Mesenteric fat pad (tissue), 1 donor: ENCODE data around the gene OARD1. TPM values are rescaled to one million over a fixed set of nuclear protein-coding genes. Genes with fewer than 3 reads are reported as not detected.
"Not testable (repeated sequence)": the region's sequence is repeated elsewhere in the genome, so short reads cannot be mapped to it uniquely, and the experiment has no call there.

Source experiments
- DNase-seq: peaks from one replicate; pipeline ENCODE4 v3.0.0-alpha.2; 2020; ENCODE audit warnings: low spot score
- total RNA-seq: library from RNA; stranded (reverse); fragmentation: NEBNext Ultra II Directional; extraction: Animal tissue kit (Norgen Biotek cat#: 25700); gene quantifications from one replicate; pipeline ENCODE4 v1.2.1, GENCODE V29; 2021
- donor health status: DM: yes; HTN: yes; CAD: no.

Gene OARD1
- total RNA-seq, 1 donor from 2014 or later, result 12.2 TPM

GRCh38 chr6:41027799-41028560, 44.2 kb downstream of the OARD1 start:
- DNase-seq, result peak; percentile 95

- no peak for DNase-seq
Measured at GRCh38 chr6:41027241-41027640, 44.9 kb downstream of the OARD1 start.

GRCh38 chr6:41025966-41026530, 46.1 kb downstream of the OARD1 start:
- no peak for DNase-seq

GRCh38 chr6:41023114-41023513, 49.0 kb downstream of the OARD1 start:
- no peak for DNase-seq

GRCh38 chr6:41022294-41022693, 49.9 kb downstream of the OARD1 start:
- no peak for DNase-seq

- DNase-seq, result no peak
Measured at GRCh38 chr6:41021832-41022231, 50.3 kb downstream of the OARD1 start.

GRCh38 chr6:41017663-41018062, 54.5 kb downstream of the OARD1 start:
- no peak for DNase-seq

GRCh38 chr6:41015860-41016259, 56.3 kb downstream of the OARD1 start:
- DNase-seq, result not testable (repeated sequence)

- DNase-seq, result no peak
Measured at GRCh38 chr6:41014780-41015179, 57.4 kb downstream of the OARD1 start.

Other genes starting within 250 kb of the OARD1 start
- 0.48 TPM for gene UNC5CL, start 33.1 kb downstream of the OARD1 start, total RNA-seq
- gene TSPO2, start 29.9 kb downstream of the OARD1 start, total RNA-seq, result not detected
- not detected for gene APOBEC2, start 19.2 kb downstream of the OARD1 start, total RNA-seq
- 17.5 TPM for gene NFYA, start 618 bp upstream of the OARD1 start, total RNA-seq
- 0.55 TPM for gene TREML1, start 82.0 kb upstream of the OARD1 start, total RNA-seq
- gene TREM2, start 90.8 kb upstream of the OARD1 start, total RNA-seq, result 11.0 TPM
- gene TREML2, start 128.8 kb upstream of the OARD1 start, total RNA-seq, result 1.0 TPM
- 0.67 TPM for gene TREML4, start 156.0 kb upstream of the OARD1 start, total RNA-seq
- 20.6 TPM for gene TREM1, start 214.3 kb upstream of the OARD1 start, total RNA-seq